GM19238 (cell line): ENCODE results near the gene CHMP4A.
"Not testable (repeated sequence)": the region's sequence is repeated elsewhere in the genome, so short reads cannot be mapped to it uniquely, and the experiment has no call there.

Source experiments
- DNase-seq: peaks from one replicate; pipeline ENCODE4 v3.0.0; 2011; ENCODE audit warnings: low spot score; ENCODE audit not compliant: insufficient read length

CHMP4A gene

GRCh38 chr14:24247422-24247821 is 34.1 kb upstream of the CHMP4A start:
- DNase-seq, result no peak

GRCh38 chr14:24246765-24247212 is 33.5 kb upstream of the CHMP4A start:
- DNase-seq, result peak; percentile 56

- DNase-seq, result not testable (repeated sequence)
These were observed 32.1 kb upstream of the CHMP4A start for GRCh38 chr14:24245350-24245749.

- no peak for DNase-seq
These were observed 30.1 kb upstream of the CHMP4A start for GRCh38 chr14:24243336-24243836.

GRCh38 chr14:24241829-24242443 is 28.6 kb upstream of the CHMP4A start:
- peak; percentile 94 for DNase-seq

- DNase-seq, result no peak
These were observed 27.0 kb upstream of the CHMP4A start for GRCh38 chr14:24240110-24240918.

- no peak for DNase-seq
These were observed 25.3 kb upstream of the CHMP4A start for GRCh38 chr14:24238527-24239037.

GRCh38 chr14:24238123-24238522 is 24.8 kb upstream of the CHMP4A start:
- no peak for DNase-seq

GRCh38 chr14:24237463-24237955 is 24.2 kb upstream of the CHMP4A start:
- DNase-seq, result no peak

- no peak for DNase-seq
These were observed 23.6 kb upstream of the CHMP4A start for GRCh38 chr14:24236689-24237462.

- DNase-seq, result no peak
These were observed 22.8 kb upstream of the CHMP4A start for GRCh38 chr14:24235804-24236688.

GRCh38 chr14:24234095-24235005 is 21.1 kb upstream of the CHMP4A start:
- DNase-seq, result no peak

- DNase-seq, result no peak
These were observed 20.2 kb upstream of the CHMP4A start for GRCh38 chr14:24233538-24233866.

- DNase-seq, result no peak
These were observed 19.6 kb upstream of the CHMP4A start, which contains the start of gene GMPR2 for GRCh38 chr14:24232645-24233537. GMPR2 (plus strand) TSS chr14:24232929; CDS start chr14:24233254, 325 bp downstream.

GRCh38 chr14:24232121-24232644 is 18.9 kb upstream of the CHMP4A start, which contains the start of gene NEDD8:
NEDD8 (minus strand) TSS chr14:24232367; CDS start chr14:24232267, 100 bp downstream.
- peak; percentile 76 for DNase-seq

- DNase-seq, result no peak
These were observed 18.2 kb upstream of the CHMP4A start for GRCh38 chr14:24231263-24232120.

- no peak for DNase-seq
These were observed 15.6 kb upstream of the CHMP4A start for GRCh38 chr14:24228902-24229301.
